ENCODE data around the gene ALDH5A1.

DNA sequence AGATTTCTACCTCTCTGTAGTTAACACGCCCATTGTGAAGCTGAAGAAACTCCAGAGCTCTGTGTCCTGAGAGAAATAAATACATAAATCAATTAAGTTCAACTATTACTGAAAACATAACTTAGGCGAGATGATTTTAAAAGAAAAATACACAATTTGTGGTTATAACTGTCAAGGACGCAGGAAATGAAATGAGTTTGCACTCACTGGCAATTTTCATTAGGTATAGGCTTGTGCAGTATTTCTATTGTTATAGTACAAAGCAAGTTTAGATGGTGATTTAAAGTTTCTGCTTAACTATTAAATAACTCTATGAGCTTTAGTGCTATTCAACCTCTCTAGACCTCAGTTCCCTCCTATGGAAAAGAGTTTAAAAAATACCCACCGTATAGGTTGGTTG lies 8.7 kb upstream of the ALDH5A1 start:
- TF ChIP-seq POLR2A (IDR thresholded peaks at IDR 0.05): no peak
- TF ChIP-seq EP300 (IDR thresholded peaks at IDR 0.05): no peak
- no peak for TF ChIP-seq CTCF (IDR thresholded peaks at IDR 0.05)

All from sigmoid colon (tissue), 4 donors.